ENCODE results near the gene DOCK4. TPM values are rescaled to one million over a fixed set of nuclear protein-coding genes. Genes with fewer than 3 reads are reported as not detected.

The DOCK4 gene
- total and polyA plus RNA-seq, 10 of the 15 experiments (the other 5 are each of a cell fraction or from before 2014, with no cell fraction given), result 0.03 to 0.73 (median 0.38) TPM

DNA sequence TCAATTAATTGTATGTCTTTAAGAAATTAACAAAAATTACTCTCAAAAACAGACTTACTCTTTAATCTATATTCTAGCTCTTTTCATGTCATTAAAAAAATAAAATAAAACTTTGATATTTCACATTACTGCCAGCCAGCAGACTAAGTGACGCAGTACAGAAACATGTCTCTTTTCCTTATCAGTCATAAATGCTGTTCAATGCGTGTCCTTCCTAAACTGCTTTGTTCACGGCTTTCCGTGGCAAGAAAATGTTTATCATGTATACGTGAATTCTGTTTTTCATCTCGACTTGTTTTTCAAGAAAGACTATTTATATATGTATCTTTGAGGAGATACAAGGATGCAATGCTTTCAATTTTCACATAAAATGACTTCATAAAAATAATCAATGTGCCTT, 182.4 kb downstream of the DOCK4 start:
- ChIA-PET CTCF (no interaction called here), SMC1A (ENCODE audit: uncharacterized antibody, unreplicated experiment) (interaction anchor here (0.6 to 1.5 kb wide), 2 partner anchors 40 to 903 kb away, joined by 3 read pairs; no protein-coding TSS in a partner anchor), RAD21 (ENCODE audit: unreplicated experiment) (no interaction called here), POLR2A (no interaction called here)
- H3K4me1 ChIP-seq (ENCODE audit: control insufficient read depth, insufficient read depth, low read length), result no peaks in the 10 kb centered on the region
- H3K9ac ChIP-seq (ENCODE audit: control insufficient read depth, insufficient read depth, low read length), result no peak overlapping the region
- no peak for FAIRE-seq
- no peaks in the 10 kb centered on the region for H4K20me1 ChIP-seq (ENCODE audit: control insufficient read depth, insufficient read depth)
- H3K27ac ChIP-seq (ENCODE audit: control insufficient read depth, insufficient read depth), result no peak overlapping the region
- H3K27me3 ChIP-seq (replicated peaks in 1 of 2; ENCODE audit: control insufficient read depth in 2 of 2, insufficient read depth in 2 of 2, low read length in 1 of 2), result no peaks in the 10 kb centered on the region
- in situ Hi-C loops (cut with MboI), result no loop called here
- WGBS (ENCODE audit: insufficient coverage, insufficient replicate concordance, low lambda C conversion rate, missing lambda C conversion rate), result 91% methylated on average over 6 of the region's 6 CpGs
- intact Hi-C loops (cut with micrococcal nuclease; ENCODE audit: unreplicated experiment), result no loop called here
- H3K36me3 ChIP-seq (ENCODE audit: control insufficient read depth in 2 of 2, insufficient read depth in 2 of 2, low read length in 1 of 2), result no peaks in the 10 kb centered on the region
- no peaks in the 10 kb centered on the region for H3K9me3 ChIP-seq (replicated peaks; ENCODE audit: control insufficient read depth, insufficient read depth, low read length)
- no peak for ATAC-seq
- DNase-seq (ENCODE audit: low read depth, low spot score), result no peak
- no peak overlapping the region for H2AFZ ChIP-seq (ENCODE audit: control insufficient read depth, low read depth, low read length)
- H3K79me2 ChIP-seq (ENCODE audit: control insufficient read depth, insufficient read depth, low read length), result no peaks in the 10 kb centered on the region
- H3K4me2 ChIP-seq (ENCODE audit: control insufficient read depth, insufficient read depth), result no peak overlapping the region
- no TSS peak for BruUV-seq (replicated peaks)
- H3K4me3 ChIP-seq, result no peak overlapping the region
- no peak for TF ChIP-seq EZH2 (IDR thresholded peaks at IDR 0.05; ENCODE audit: borderline replicate concordance, control insufficient read depth, low read depth, low read length)
- TF ChIP-seq RFX5 (IDR thresholded peaks at IDR 0.05; ENCODE audit: low read depth, low read length), result no peak
- TF ChIP-seq MTA3 (IDR thresholded peaks at IDR 0.05; ENCODE audit: borderline replicate concordance, low read length), result no peak
- TF ChIP-seq, protein P1, sequence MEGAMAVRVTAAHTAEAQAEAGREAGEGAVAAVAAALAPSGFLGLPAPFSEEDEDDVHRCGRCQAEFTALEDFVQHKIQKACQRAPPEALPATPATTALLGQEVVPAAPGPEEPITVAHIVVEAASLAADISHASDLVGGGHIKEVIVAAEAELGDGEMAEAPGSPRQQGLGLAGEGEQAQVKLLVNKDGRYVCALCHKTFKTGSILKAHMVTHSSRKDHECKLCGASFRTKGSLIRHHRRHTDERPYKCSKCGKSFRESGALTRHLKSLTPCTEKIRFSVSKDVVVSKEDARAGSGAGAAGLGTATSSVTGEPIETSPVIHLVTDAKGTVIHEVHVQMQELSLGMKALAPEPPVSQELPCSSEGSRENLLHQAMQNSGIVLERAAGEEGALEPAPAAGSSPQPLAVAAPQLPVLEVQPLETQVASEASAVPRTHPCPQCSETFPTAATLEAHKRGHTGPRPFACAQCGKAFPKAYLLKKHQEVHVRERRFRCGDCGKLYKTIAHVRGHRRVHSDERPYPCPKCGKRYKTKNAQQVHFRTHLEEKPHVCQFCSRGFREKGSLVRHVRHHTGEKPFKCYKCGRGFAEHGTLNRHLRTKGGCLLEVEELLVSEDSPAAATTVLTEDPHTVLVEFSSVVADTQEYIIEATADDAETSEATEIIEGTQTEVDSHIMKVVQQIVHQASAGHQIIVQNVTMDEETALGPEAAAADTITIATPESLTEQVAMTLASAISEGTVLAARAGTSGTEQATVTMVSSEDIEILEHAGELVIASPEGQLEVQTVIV (IDR thresholded peaks at IDR 0.05; ENCODE audit: borderline replicate concordance, partially characterized antibody), result no peak
- TF ChIP-seq BACH1 (IDR thresholded peaks at IDR 0.05; ENCODE audit: borderline replicate concordance), result no peak
- TF ChIP-seq, protein P2, sequence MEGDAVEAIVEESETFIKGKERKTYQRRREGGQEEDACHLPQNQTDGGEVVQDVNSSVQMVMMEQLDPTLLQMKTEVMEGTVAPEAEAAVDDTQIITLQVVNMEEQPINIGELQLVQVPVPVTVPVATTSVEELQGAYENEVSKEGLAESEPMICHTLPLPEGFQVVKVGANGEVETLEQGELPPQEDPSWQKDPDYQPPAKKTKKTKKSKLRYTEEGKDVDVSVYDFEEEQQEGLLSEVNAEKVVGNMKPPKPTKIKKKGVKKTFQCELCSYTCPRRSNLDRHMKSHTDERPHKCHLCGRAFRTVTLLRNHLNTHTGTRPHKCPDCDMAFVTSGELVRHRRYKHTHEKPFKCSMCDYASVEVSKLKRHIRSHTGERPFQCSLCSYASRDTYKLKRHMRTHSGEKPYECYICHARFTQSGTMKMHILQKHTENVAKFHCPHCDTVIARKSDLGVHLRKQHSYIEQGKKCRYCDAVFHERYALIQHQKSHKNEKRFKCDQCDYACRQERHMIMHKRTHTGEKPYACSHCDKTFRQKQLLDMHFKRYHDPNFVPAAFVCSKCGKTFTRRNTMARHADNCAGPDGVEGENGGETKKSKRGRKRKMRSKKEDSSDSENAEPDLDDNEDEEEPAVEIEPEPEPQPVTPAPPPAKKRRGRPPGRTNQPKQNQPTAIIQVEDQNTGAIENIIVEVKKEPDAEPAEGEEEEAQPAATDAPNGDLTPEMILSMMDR (IDR thresholded peaks at IDR 0.05 in 2 of 3, conservative IDR thresholded peaks at IDR 0.05 in 1 of 3; ENCODE audit: control insufficient read depth in 2 of 3, extremely low read depth in 1 of 3, insufficient read depth in 1 of 3, low read depth in 3 of 3, low read length in 3 of 3), result no peak
- TF ChIP-seq HCFC1 (IDR thresholded peaks at IDR 0.05; ENCODE audit: low read length), result no peak
- no peak for TF ChIP-seq BHLHE40 (IDR thresholded peaks at IDR 0.05; ENCODE audit: borderline replicate concordance in 1 of 2, low read depth in 2 of 2, low read length in 1 of 2)
- TF ChIP-seq PAX8 (IDR thresholded peaks at IDR 0.05), result no peak
- TF ChIP-seq, protein P3, sequence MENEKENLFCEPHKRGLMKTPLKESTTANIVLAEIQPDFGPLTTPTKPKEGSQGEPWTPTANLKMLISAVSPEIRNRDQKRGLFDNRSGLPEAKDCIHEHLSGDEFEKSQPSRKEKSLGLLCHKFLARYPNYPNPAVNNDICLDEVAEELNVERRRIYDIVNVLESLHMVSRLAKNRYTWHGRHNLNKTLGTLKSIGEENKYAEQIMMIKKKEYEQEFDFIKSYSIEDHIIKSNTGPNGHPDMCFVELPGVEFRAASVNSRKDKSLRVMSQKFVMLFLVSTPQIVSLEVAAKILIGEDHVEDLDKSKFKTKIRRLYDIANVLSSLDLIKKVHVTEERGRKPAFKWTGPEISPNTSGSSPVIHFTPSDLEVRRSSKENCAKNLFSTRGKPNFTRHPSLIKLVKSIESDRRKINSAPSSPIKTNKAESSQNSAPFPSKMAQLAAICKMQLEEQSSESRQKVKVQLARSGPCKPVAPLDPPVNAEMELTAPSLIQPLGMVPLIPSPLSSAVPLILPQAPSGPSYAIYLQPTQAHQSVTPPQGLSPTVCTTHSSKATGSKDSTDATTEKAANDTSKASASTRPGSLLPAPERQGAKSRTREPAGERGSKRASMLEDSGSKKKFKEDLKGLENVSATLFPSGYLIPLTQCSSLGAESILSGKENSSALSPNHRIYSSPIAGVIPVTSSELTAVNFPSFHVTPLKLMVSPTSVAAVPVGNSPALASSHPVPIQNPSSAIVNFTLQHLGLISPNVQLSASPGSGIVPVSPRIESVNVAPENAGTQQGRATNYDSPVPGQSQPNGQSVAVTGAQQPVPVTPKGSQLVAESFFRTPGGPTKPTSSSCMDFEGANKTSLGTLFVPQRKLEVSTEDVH (IDR thresholded peaks at IDR 0.05; ENCODE audit: low read depth, partially characterized antibody), result no peak
- TF ChIP-seq HDAC6 (IDR thresholded peaks at IDR 0.05; ENCODE audit: unreplicated experiment), result no peak
- TF ChIP-seq, protein P4, sequence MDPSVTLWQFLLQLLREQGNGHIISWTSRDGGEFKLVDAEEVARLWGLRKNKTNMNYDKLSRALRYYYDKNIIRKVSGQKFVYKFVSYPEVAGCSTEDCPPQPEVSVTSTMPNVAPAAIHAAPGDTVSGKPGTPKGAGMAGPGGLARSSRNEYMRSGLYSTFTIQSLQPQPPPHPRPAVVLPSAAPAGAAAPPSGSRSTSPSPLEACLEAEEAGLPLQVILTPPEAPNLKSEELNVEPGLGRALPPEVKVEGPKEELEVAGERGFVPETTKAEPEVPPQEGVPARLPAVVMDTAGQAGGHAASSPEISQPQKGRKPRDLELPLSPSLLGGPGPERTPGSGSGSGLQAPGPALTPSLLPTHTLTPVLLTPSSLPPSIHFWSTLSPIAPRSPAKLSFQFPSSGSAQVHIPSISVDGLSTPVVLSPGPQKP (IDR thresholded peaks at IDR 0.05; ENCODE audit: low read depth, low read length), result no peak
- TF ChIP-seq, protein P5, sequence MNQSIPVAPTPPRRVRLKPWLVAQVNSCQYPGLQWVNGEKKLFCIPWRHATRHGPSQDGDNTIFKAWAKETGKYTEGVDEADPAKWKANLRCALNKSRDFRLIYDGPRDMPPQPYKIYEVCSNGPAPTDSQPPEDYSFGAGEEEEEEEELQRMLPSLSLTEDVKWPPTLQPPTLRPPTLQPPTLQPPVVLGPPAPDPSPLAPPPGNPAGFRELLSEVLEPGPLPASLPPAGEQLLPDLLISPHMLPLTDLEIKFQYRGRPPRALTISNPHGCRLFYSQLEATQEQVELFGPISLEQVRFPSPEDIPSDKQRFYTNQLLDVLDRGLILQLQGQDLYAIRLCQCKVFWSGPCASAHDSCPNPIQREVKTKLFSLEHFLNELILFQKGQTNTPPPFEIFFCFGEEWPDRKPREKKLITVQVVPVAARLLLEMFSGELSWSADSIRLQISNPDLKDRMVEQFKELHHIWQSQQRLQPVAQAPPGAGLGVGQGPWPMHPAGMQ (IDR thresholded peaks at IDR 0.05; ENCODE audit: borderline replicate concordance), result no peak
